PC-3 (cell line): ENCODE results near the gene GPS2.

Experiments
- EZH2phosphoT487 ChIP-seq: fragments of 300-600 bp; sonication (generic); IDR thresholded peaks from 2 replicates; pipeline ENCODE4 v1.6.1; 2018; ENCODE audit warnings: mild to moderate bottlenecking, antibody characterized with exemption, low read length, borderline replicate concordance
- TF ChIP-seq, protein P1 (sequence below): fragments of 300-600 bp; sonication (generic); conservative IDR thresholded peaks from 2 replicates; pipeline ENCODE4 v1.5.1; 2017; ENCODE audit warnings: antibody characterized with exemption, low read depth, mild to moderate bottlenecking, low read length

- TF ChIP-seq EZH2phosphoT487: no peak
- TF ChIP-seq, protein P1, sequence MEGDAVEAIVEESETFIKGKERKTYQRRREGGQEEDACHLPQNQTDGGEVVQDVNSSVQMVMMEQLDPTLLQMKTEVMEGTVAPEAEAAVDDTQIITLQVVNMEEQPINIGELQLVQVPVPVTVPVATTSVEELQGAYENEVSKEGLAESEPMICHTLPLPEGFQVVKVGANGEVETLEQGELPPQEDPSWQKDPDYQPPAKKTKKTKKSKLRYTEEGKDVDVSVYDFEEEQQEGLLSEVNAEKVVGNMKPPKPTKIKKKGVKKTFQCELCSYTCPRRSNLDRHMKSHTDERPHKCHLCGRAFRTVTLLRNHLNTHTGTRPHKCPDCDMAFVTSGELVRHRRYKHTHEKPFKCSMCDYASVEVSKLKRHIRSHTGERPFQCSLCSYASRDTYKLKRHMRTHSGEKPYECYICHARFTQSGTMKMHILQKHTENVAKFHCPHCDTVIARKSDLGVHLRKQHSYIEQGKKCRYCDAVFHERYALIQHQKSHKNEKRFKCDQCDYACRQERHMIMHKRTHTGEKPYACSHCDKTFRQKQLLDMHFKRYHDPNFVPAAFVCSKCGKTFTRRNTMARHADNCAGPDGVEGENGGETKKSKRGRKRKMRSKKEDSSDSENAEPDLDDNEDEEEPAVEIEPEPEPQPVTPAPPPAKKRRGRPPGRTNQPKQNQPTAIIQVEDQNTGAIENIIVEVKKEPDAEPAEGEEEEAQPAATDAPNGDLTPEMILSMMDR: no peak
These were observed 2.1 kb upstream of the GPS2 start for GRCh38 chr17:7317161-7317803.
